Measurements from ENCODE around the gene PANK2.

- TF ChIP-seq CTCF (IDR thresholded peaks at IDR 0.05; ENCODE audit: control extremely low read depth in 1 of 3, insufficient read depth in 1 of 3, low read depth in 1 of 3, low read length in 3 of 3) (no peak), CREB1 (IDR thresholded peaks at IDR 0.05) (no peak), SIN3A (conservative IDR thresholded peaks at IDR 0.05 in 1 of 2, IDR thresholded peaks at IDR 0.05 in 1 of 2; ENCODE audit: low read depth in 1 of 2, low read length in 2 of 2) (no peak), GABPA (IDR thresholded peaks at IDR 0.05; ENCODE audit: borderline replicate concordance, insufficient read depth, low read length) (no peak), HDAC6 (IDR thresholded peaks at IDR 0.05; ENCODE audit: low read depth, low read length) (no peak), JUN (IDR thresholded peaks at IDR 0.05; ENCODE audit: low read depth, low read length) (no peak), MAX (IDR thresholded peaks at IDR 0.05) (no peak), CEBPB (IDR thresholded peaks at IDR 0.05; ENCODE audit: low read depth, low read length) (no peak), EZH2 (IDR thresholded peaks at IDR 0.05; ENCODE audit: low read depth, low read length, severe bottlenecking) (no peak), POLR2AphosphoS5 (IDR thresholded peaks at IDR 0.05; ENCODE audit: low read depth, low read length) (no peak), NRF1 (IDR thresholded peaks at IDR 0.05; ENCODE audit: low read depth, low read length) (no peak)
These were observed 7.1 kb downstream of the PANK2 start for GRCh38 chr20:3896302-3896701.
